EH (cell line): ENCODE measurements around the gene BHLHE40.

Source experiments
- DNase-seq: peaks from one replicate; pipeline ENCODE4 v3.0.0-alpha.2; 2015; ENCODE audit warnings: low read depth

BHLHE40 gene

GRCh38 chr3:5001135-5001534, 21.9 kb downstream of the BHLHE40 start:
- DNase-seq, result no peak

DNA sequence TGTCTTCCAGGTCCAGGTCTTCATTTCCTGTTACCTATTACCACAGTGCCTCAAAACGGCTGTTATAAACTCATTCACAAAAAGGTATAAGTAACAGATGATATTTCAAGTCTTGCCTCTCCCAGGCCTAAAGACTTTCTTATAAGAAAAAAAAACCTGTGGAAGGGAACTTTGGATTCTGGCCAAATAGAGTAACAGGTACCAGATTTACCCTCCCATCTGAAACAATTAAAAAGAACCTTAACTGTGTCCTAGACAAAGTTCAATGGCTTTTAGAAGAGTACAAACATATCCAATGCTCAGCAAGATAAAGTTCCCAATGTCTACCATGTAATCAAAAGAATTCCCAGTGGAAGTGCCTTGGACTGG, 22.6 kb downstream of the BHLHE40 start:
- DNase-seq, result no peak

- DNase-seq, result no peak
Observed at GRCh38 chr3:5002174-5002870, 23.1 kb downstream of the BHLHE40 start.

DNA sequence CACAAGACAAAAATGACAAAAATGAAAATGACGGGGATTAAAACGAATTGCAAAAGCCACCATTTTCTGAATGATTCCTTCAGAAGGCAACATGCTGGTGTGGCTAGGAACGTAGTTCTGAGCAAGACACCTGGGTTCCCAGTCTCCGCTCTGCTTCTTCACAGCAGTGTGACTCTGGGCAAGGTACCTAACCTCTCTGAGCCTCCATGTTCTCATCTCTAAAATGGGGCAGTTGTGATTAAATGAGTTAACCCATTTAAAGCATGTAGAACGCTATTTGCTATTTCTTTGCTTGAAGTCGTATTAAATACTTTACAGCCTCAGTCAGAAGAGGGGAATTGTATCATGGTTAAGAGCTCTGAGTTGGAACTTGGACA, 23.6 kb downstream of the BHLHE40 start:
- no peak for DNase-seq

GRCh38 chr3:5004319-5005152, 25.3 kb downstream of the BHLHE40 start:
- DNase-seq, result no peak

DNA sequence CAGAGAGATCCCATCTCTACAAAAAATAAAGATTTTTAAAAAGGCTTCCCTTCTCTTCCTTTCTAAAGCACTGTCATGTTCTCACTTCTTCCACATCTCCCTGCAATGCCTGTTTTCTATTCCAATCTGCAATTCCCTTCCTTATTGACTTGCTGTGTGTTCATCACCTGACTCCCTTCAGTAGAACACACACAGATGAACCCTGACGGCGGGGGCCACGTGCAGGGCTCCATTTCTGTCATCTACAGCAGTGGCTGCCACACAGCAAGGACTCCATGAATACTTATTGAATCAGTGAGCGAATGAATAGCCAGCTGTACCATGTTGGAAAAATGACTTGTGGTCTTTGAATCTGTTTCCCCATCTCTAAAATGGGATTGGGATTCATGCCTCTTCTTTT, 26.1 kb downstream of the BHLHE40 start:
- DNase-seq, result no peak

DNA sequence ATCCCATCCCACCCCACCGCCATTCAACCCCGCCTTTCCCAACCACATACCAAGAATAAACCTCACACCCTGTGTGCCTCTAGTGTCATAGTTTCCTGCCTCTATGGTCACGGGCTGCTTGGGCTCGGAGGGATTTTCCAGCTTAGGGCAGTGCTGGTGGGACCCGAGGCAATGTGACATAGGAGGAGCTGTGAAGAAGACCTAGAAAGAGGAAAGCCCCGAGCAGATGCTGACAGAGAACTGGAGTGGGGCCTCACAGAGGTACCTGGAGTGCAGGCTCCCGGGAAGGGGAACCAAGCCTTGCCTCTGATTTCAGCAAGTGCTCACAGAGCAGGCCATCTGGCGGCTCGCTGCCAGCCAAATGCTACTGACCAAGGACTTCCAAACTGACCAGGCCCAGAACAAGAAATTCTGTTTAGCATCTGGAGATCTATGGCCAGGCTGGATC, 27.5 kb downstream of the BHLHE40 start:
- DNase-seq, result no peak

GRCh38 chr3:5007873-5008272, 28.6 kb downstream of the BHLHE40 start:
- DNase-seq, result no peak

DNA sequence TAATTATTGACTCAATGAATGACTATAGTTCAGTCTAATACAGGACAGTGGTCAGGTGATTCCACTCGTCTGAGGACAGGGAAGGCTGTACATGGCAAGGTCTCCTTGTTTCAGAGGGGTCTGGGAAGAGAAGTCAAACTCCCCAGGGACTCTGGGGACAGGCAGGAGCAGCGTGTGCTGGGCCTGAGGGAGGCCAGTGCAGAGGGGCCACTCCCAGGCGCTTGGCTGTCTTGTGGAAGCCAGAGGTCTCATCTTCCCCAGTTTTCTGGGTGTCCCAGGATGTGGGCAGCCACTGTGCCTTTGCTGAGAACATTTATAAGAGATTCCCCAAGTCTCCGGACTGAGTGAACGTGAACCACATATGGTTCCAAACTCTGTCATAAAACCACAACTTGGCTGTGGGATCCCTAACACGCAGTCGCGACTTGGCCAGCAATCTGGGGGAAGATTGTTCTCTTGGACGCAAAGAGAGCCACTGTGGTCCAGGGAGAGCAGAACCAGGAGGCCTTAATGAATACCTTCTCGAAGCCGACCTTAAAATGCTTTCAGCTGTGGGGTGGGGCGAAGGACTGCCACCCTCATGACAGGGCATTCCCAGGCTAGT, 30.4 kb downstream of the BHLHE40 start:
- no peak for DNase-seq

GRCh38 chr3:5010140-5010539, 30.9 kb downstream of the BHLHE40 start:
- DNase-seq, result no peak

DNA sequence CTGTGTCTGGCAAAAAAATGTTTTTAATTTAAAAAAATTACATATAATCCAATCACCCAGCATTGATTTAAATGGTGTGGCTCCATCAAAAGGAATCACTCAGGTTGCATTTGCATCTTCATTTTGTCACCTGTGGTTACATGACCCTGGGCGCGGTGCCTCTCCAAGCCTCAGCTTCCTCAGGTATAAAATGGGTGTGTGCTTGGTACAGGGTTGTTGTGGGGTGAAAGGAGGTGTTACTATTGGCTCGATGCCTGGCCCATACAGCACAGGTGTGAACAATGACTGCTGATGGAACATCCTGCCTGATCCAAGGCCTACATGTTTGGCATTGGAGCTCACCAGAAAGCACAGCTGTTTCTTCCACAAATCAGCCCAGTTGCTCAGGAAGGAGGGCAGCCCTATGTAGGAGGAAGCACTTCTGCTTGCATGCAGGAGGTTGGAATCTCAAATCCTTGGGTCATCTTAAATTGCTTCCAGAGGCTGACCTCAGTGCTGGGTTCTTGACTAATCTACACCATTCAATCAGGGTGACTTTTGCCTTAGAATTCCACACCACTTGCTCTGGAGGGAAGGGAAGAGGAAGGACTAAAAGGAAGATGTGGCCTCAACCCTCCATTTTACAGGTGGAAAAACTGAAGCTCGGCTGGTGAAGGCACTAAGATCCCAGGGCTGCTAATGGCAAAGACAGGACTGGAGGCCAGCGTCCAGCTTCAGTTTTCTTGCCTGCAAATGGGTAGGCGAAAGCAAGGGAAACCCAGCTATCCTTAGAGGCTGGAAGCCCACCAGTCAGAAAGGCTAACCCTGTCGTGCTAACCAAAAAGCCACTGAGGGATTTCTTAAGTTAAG, 31.7 kb downstream of the BHLHE40 start:
- DNase-seq, result peak; percentile 51

GRCh38 chr3:5011555-5012256, 32.5 kb downstream of the BHLHE40 start:
- no peak for DNase-seq

DNA sequence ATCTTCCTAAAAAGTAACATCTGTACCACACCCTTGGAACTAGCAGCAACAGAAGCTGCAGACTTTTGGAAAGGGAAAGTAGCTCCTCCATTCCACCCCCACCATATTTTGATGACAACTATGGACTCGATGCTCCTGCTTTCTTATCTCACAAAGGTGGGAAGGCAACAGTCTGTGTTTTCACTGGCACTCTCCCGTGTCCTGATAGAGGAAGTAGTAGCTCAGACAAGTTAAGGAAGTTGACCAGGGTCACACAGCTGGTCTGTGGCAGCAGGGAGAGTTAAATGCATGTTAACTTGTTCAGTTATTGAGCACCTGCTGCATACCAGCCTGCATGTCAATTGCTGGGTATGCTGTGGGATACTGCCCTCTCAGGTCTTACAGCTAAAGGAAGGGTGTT, 33.1 kb downstream of the BHLHE40 start:
- no peak for DNase-seq

DNA sequence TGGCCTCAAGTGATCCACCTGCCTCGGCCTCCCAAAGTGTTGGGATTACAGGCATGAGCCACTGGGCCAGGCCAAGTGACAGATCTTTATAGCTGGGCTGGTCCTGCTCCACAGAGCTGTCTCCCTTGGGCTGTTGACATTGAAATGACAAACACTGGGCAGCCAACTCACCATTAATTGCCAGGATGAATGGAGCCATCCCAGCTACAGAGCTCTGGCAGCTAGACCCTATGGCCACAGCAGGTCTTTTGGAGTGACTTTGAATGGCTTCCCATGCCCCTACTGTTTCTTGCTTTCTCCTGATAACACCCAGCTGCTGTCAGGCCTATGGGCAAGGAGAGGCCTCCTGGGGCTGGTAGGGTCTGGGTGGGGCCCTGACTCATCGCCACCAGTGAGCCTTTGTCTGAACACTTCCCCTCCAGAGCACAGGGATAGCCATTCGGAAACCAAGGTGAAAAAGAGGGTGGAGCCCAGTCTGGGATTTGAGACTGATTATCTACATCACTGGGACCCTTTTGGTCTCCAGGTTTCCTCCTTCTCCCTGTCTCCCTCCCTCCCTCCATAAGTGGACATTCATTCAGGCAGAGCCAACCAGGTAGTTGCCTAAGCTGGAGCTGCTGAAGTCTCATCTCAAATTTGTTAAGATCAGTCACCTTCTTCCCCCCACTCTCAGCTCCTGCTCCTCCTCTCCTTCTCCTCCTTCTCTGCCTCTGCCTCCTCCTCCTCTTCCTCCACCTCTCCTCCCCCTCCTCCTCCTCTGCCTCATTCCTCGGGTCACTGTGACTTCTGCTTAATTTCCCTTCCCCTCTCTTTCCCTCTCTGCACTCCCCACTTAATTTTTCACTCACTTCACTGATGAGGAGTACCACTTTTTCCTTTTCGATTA, 34.0 kb downstream of the BHLHE40 start:
- DNase-seq, result peak; percentile 49

DNA sequence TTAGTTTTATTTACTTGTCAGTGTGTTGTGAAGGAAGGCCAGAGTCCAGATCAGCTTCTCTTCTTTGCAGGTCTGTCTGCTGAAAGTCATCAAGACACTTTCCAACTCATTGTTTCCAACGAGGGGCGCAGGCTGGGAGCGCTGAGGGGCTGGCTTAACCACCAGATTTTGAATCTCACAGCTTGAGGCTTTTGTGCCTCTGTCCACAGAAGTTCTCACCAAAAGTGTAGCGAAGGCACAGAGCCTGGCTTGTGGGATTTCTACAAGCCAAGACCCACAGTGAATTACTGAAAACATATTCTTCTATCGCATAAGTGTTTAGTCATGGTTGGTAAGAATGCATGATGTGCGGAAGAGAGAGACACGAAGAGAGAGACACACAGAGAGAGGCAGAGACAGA, 35.2 kb downstream of the BHLHE40 start:
- no peak for DNase-seq

- DNase-seq, result no peak
Observed at GRCh38 chr3:5015056-5015455, 35.8 kb downstream of the BHLHE40 start.

DNA sequence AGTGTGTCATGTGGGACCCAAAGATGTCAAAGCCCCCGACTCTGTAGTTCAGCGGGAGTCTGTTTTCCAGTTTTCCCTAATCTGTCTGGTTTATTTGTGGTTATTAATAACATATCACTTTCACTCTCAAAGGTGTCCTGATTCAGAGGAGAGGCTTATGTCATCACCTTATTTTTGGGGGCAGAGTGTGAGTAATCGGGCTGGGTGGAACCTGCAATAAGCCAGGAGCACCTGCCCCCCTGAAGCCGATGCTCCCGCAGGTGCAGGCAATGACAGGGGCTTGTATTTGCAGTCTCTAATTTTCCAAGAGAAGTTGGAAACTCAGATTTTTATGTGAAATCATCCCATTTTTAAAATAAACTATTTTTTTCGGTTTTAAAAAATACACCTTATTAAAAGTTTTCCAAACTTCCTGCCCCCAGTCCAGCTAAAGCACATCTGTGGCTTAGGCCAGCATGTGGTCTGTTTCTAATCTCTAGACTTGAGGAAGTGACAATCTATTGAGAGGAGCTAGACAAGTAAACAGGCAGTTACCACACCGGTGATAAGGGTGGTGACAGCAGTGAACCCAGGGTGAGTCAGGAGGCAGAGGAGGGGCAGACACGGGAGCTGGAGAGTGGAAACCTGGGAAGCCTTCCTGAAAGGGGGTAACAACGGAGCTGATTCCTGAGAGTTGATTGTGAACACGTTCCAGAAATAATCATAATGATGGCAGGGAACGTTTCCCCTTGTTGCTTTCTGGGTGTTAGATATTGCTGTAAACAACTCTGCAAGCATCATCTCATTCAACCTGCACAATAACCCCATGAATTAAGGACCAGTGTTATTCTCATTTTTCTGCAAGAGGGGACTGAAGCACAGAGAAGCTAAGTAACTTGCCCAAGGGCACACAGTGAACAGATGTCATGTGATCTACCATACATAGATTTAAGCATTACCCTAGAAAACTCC, 37.2 kb downstream of the BHLHE40 start:
- DNase-seq, result peak; percentile 44

DNA sequence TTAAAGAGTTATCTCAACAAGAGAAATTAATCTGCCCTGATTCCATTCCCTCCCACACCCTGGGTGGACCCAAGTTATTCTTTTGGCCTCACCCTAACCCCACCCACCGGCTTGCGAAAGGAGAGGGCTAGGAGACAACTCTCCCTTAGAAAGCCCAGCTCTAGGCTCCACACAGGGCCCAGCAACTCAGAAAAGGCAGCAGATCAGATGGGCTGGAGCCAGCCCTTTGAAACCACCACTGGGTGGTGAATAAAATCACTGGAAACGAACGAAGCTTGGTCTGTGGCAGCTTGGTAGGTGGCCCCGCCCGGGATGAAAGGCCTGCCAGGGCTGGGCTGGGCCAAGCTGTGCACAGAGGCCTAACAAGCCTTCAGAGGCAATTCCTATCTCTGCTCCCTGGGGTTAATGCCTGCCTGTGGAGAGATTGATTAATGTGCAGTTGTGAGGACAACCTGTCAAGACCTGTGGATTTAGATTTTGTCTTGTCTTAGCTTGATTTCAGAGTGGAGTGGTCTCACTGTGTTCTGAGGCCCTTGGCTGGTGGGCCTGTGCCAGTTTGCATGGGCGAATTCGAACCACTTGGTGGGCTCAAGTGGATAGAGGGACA, 38.8 kb downstream of the BHLHE40 start:
- no peak for DNase-seq
